Stimulated activated naive CD4-positive, alpha-beta T cell (primary cell): ENCODE measurements around the gene WDR86.
A peak's percentile ranks its signal among the peaks of the same experiment; 100 is the strongest.

Experiments
- DNase-seq, 6 experiments: peaks; one replicate each; lab custom pipeline; 2025; lab: John Stamatoyannopoulos, UW

WDR86 gene

GRCh38 chr7:151427705-151428377 is 18.0 kb upstream of the WDR86 start:
- peak in 2 of 6 experiments; percentile 14 to 37 for DNase-seq

- no peak for DNase-seq
Observed at GRCh38 chr7:151426904-151427704, 17.3 kb upstream of the WDR86 start.

- no peak for DNase-seq
Observed at GRCh38 chr7:151426441-151426903, 16.6 kb upstream of the WDR86 start.

- DNase-seq: no peak
Observed at GRCh38 chr7:151425670-151426440, 16.0 kb upstream of the WDR86 start.

- DNase-seq: no peak
Observed at GRCh38 chr7:151424799-151425198, 15.0 kb upstream of the WDR86 start.

- DNase-seq: no peak
Observed at GRCh38 chr7:151423936-151424335, 14.1 kb upstream of the WDR86 start.

GRCh38 chr7:151423226-151423625 is 13.4 kb upstream of the WDR86 start:
- DNase-seq: no peak

- DNase-seq: no peak
Observed at GRCh38 chr7:151422212-151422611, 12.4 kb upstream of the WDR86 start.

GRCh38 chr7:151420144-151420543 is 10.3 kb upstream of the WDR86 start:
- DNase-seq: no peak

GRCh38 chr7:151416941-151417315 is 7.1 kb upstream of the WDR86 start:
- DNase-seq: no peak

GRCh38 chr7:151416112-151416940 is 6.5 kb upstream of the WDR86 start:
- DNase-seq: no peak

- no peak for DNase-seq
Observed at GRCh38 chr7:151415375-151416105, 5.7 kb upstream of the WDR86 start.

GRCh38 chr7:151413241-151413640 is 3.4 kb upstream of the WDR86 start:
- DNase-seq: no peak

- no peak for DNase-seq
Observed at GRCh38 chr7:151412318-151412717, 2.5 kb upstream of the WDR86 start.

GRCh38 chr7:151411551-151411950 is 1.7 kb upstream of the WDR86 start:
- DNase-seq: no peak

- DNase-seq: peak in 1 of 6 experiments; percentile 47
Observed at GRCh38 chr7:151410405-151411390, 860 bp upstream of the WDR86 start.

- peak; percentile 10 to 65 (median 48) for DNase-seq
Observed at GRCh38 chr7:151408839-151409666, 785 bp downstream of the WDR86 start.

GRCh38 chr7:151408498-151408838 is 1.4 kb downstream of the WDR86 start:
- no peak for DNase-seq
